Measurements from ENCODE around the gene SNCB.
A peak's percentile ranks its signal among the peaks of the same experiment; 100 is the strongest.
"Not testable (repeated sequence)": the region's sequence is repeated elsewhere in the genome, so short reads cannot be mapped to it uniquely, and the experiment has no call there.

Gene SNCB

DNA sequence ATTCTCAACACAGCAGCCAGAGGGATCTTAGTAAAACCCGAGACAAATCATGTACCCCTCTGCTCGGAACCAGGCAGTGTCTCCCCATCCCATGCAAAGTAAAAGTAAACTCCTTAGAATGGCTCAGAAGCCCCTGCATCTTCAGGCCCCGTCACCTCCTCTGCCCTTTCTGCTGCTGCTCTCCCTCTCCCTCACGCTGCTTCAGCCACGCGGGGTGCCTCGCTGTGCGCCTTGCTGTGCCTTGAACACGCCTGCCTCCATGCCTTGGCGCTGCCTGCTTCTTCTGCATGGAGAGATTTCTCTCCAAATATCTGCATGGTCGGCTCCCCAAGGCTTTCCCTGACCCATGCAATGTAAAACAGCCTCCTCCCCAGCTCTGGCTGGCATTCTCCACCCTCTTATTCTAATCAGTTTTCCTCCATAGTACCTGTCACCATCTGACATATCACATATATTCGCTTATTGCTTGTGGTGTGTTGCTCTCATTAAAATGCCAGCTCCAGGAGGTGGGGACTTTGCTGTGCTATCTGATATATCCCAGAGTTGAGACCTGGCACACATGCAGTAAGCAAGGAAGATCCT, 28.3 kb downstream of the SNCB start:
- no peak for FAIRE-seq
- no peak for DNase-seq (ENCODE audit: insufficient read length, low spot score)
- no peak for TF ChIP-seq POLR2A (IDR thresholded peaks at IDR 0.05; ENCODE audit: low read depth, low read length)

DNA sequence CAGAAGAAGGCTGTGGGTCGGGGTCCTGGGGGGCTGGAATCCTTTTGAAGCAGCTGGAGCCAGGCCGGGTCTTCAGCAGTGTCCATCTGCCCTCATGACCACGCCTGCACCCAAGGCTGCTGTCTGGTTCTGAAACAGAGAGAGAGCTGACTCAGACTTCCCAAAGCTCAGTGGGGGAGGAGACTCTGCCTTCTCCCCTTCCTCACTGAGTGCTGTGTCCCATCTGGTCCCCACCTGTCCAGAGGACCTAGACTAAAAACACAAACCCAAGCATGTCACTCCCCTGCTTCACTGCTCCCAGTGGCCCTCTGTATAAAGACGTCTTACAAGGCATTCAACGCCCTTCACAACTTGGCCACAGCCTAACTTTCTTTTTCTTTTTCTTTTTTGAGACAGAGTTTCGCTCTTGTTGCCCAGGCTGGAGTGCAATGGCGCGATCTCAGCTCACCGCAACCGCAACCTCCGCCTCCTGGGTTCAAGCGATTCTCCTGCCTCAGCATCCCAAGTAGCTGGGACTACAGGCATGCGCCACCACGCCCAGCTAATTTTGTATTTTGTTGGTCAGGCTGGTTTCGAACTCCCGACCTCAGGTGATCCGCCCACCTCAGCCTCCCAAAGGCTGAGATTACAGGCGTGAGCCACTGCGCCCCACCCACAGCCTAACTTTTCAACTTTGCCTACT, 30.4 kb downstream of the SNCB start:
- DNase-seq (ENCODE audit: insufficient read length, low spot score); FAIRE-seq: not testable (repeated sequence)

DNA sequence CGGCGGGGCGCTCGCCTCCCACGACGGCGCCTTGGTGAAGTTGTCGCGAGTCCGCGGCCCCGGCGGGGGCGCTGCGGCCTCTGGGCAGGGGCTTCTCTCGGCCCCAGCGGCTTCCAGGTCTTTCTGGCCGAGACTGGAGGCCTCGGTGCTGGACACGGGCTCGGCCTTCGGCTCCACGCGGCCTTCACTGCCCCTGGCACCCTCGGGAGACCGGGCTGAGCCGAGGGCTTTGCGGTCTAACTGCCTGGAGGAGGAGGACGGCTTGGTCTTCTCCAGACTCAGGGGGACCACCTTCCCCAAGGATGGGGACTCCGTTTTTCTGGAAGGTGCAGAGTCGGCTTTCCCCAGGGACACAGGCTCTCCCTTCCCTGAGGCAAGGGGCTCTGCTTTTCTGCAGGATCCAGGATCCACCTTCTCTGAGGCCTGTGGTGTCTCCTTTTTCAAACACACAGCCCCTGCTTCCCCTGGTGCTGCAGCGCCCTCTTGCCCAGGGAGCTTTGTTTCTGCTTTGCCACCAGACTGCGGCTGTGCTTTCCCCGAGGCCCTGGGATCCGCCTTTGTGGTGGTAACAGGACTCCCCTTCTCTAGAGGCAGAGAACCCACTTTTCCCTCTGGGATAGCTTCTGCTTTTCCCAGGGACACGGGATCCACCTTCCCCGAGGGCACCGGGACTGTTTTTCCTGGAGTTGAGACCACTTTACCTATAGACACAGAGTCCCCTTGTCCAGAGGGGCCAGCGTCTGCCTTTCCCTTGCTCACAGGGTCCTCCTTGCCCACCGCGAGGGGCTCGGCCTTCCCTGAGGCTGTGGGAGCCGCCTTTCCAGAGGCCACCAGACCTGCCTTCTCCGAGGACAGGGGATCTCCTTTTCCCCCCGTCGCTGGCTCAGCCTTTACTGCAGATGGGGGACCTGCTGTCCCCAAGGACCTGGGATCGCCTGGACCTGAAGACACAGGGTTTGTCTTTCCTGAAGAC, 32.6 kb downstream of the SNCB start:
- DNase-seq (ENCODE audit: insufficient read length, low spot score) (no peak), FAIRE-seq (no peak)

DNA sequence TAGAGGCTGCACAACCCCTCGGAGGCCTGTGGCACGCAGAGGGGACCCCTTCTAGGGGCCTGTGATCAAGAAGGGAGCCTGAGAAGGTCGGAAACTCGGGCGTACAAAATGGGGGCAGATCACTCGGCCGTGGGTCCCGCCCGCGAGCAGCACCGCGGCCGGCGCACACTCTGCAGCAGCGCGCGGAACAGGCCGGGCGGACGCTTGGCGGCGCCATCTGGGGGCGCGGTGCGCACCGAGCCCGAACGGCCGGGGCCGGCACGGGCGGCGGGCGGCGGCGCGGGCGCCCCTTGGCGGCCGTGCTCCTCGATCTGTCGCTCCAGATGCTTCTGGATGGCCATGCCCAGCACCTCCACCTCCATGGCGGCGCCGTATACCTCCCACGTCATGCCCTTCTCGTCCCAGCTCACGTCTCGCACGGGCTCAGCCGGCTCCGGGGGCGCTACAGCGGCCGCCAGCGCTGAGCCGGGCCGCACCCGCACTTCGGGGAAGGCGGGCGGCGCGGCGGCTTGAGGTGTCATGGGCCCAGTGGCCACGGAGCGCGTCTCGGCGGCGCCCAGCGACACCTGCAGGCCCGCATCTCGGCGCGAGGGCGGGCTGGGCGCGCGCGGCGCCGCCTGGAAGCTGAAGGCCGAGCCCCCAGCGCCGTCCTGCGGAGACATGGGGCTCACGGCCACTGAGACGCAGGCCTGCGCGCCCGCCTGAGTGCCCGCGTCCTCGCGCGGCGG, 33.5 kb downstream of the SNCB start:
- DNase-seq (ENCODE audit: insufficient read length, low spot score), result no peak
- no peak for TF ChIP-seq POLR2A (IDR thresholded peaks at IDR 0.05; ENCODE audit: low read depth, low read length)
- FAIRE-seq, result no peak

More for the DNA sequence above, 32.6 kb downstream of the SNCB start:
- no peak for TF ChIP-seq POLR2A (IDR thresholded peaks at IDR 0.05; ENCODE audit: low read depth, low read length)

DNA sequence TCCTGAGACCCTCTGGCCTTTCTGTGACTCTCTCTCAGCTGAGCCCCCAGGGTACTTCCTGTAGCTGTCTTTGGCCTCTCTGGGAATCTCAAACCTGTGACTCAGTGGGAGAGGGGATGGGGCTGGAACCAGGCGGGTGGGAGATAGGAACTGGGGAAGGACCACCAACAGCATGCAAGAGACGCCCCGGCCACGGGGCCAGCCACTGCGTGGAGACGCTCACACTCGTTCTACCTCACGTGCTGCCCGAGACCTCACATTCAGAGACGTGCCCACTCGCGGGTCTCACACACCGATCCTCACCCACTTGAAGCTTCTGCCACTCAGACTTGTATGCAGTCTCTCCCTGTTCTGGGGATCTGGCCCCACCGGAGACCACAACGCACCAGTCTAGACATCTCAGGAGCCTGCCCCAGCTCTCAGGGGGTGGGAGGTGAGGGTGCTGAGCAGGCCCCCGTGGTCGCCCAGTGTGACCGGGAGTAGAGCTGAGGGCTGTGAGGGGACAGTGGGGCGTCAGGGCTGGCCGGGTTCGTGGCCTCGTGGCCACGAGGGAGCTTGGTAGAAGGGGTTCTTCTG, 34.2 kb downstream of the SNCB start:
- TF ChIP-seq POLR2A (IDR thresholded peaks at IDR 0.05; ENCODE audit: low read depth, low read length), result no peak
- FAIRE-seq (no peak), DNase-seq (ENCODE audit: insufficient read length, low spot score) (no peak)

DNA sequence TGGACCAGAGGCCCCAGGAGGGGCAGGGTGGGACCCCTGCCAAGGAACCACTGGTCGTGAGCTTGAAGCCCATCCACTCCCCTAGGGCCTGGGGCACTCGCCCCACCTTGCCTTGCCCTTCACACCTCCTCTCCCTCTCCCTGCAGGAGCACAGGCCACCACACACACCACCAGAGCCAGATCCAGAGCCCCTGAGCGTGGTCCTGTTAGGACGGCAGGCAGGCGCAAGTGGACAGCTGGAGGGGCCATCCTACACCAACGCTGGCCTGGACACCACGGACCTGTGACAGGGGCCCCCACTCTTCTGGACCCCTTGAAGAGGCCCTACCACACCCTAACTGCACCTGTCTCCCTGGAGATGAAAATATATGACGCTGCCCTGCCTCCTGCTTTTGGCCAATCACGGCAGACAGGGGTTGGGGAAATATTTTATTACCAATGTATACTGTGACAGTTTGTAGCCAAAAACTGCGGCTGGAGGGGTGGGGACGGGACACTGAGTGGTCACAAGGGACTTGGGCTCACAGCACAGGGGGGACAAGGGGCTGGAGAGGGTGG, 34.9 kb downstream of the SNCB start:
- FAIRE-seq (no peak), DNase-seq (ENCODE audit: insufficient read length, low spot score) (no peak)
- TF ChIP-seq POLR2A (IDR thresholded peaks at IDR 0.05; ENCODE audit: low read depth, low read length), result no peak

DNA sequence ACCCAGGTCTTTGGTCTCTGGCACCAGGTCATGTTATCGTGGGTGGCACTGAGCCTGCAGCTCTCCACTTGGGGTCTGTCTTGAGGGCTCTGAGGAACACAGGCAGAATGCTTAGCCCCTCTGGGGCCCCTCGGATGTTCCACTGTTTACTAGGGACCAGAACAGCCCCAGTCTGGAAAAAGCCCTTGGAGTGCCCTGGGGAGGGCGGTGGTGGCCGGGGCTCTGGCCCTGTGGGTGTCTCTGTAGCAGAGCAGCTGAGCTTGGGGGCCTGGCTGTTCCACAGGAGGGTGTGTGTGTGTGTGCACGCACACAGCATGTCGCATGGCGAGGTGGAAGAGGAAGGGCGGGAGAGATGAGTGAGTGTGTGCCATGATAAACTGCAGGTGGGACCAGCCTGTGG, 35.8 kb downstream of the SNCB start:
- DNase-seq (ENCODE audit: insufficient read length, low spot score) (no peak), FAIRE-seq (no peak)
- TF ChIP-seq POLR2A (IDR thresholded peaks at IDR 0.05; ENCODE audit: low read depth, low read length), result no peak

DNA sequence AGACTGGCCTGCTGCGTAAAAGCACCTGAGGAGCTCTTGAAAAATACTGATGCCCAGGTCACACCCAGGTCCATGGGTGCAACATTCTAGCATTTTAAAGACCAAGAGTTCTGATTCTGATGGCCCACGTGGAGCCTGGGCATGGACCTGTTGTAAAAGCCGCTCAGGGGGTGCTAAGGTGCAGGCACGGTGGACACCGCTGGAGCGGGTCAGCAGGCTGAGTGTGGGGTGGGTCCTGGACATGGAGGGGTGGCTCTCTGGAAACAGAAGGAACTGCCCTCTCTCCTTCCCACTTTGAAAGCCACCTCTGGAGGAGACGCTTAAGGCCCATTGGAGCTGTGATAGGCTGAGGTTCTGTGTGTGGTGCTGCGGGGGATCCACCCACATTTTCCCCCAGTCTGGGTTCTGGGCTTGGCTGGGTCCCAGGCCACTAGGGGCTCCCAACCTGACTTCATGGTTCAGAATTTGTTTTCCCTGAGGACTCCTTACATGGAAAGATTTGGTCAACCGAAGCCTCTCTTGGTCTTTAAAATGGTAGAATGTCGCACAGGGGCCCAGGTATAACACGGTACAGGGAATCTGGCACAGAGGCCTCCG, 37.0 kb downstream of the SNCB start:
- TF ChIP-seq POLR2A (IDR thresholded peaks at IDR 0.05; ENCODE audit: low read depth, low read length), result no peak
- DNase-seq (ENCODE audit: insufficient read length, low spot score) (no peak), FAIRE-seq (no peak)

DNA sequence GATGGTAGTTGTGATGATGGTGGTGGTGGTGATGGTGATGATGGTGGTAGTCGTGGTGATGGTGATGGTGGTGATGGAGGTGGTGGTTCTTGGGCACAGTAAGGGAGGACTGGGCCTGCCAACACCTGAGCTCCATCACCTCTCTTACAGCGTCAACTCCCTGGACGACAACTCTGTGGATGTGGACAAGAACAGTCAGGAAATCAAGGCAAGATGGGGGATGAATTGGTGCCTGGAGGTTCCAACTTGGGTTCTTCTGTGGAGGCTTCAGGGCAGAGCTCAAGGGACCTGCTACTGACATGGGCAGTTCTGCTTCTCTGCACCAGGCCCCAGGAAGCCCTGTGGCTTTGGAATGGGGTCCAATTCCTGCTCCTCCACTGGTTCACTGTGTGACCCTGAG, 37.8 kb downstream of the SNCB start:
- FAIRE-seq (no peak), DNase-seq (ENCODE audit: insufficient read length, low spot score) (no peak)

DNA sequence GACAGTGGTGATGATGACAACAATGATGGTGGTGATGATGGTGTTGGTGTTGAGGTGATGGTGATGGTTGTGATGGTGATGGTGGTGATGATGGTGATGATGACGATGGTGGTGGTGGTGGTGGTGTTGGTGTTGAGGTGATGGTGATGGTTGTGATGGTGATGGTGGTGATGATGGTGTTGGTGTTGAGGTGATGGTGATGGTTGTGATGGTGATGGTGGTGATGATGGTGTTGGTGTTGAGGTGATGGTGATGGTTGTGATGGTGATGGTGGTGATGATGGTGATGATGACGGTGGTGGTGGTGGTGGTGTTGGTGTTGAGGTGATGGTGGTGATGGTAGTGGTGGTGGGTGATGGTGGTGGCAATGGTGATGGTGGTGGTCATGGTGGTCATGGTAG, 38.7 kb downstream of the SNCB start:
- peak; percentile 38 for FAIRE-seq

More for the DNA sequence above, 37.8 kb downstream of the SNCB start:
- TF ChIP-seq POLR2A (IDR thresholded peaks at IDR 0.05; ENCODE audit: low read depth, low read length), result no peak

DNA sequence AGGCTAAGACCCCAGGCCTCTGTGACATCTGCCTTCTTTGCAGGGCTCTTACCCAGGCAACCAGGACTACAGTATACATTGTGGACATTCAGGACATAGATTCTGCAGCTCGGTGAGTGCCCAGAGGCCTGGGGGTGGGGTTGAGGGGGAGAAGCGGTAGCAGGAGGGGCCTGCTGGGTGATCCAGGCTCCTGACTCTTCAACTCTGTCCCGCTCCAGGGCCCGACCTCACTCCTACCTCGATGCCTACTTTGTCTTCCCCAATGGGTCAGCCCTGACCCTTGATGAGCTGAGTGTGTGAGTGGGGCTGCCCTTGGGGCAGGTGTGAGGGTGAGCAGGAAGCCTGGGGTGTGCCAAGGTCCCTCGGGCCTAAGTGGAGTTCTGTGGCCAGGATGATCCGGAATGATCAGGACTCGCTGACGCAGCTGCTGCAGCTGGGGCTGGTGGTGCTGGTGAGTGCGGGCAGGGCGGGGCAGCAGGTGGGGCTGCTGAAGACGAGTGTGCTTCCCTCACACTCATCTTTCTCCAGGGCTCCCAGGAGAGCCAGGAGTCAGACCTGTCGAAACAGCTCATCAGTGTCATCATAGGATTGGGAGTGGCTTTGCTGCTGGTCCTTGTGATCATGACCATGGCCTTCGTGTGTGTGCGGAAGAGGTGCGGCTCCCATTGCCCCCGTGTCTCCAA, 40.2 kb downstream of the SNCB start:
- FAIRE-seq (no peak), DNase-seq (ENCODE audit: insufficient read length, low spot score) (no peak)
- TF ChIP-seq POLR2A (IDR thresholded peaks at IDR 0.05; ENCODE audit: low read depth, low read length), result no peak

More for the DNA sequence above, 38.7 kb downstream of the SNCB start:
- DNase-seq (ENCODE audit: insufficient read length, low spot score), result not testable (repeated sequence)

DNA sequence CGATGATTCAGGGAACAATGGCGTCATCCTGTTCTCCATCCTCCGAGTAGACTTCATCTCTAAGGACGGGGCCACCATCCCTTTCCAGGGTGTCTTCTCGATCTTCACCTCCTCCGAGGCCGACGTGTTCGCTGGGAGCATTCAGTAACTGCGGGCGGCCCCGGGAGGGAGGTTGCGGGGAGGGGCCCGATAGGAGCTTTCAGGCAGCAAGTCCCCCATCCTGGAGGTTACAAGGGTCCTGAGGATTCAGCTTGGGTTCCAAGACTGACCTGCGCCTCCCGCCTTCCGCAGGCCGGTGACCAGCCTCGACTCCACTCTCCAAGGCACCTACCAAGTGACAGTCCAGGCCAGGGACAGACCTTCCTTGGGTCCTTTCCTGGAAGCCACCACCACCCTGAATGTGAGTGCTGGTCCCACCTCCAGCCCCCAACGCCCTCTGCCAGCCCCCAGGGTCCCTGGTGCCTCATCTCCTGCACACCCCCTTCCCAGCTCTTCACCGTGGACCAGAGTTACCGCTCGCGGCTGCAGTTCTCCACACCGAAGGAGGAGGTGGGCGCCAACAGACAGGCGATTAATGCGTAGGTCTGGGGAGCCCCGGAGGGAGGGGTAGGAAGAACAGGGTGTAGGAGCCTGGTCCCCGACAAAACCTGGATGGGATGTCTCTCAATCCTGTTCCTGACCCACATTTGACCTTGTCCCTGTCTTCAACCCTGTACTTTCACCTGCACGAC, 41.1 kb downstream of the SNCB start:
- DNase-seq (ENCODE audit: insufficient read length, low spot score), result no peak
- TF ChIP-seq POLR2A (IDR thresholded peaks at IDR 0.05; ENCODE audit: low read depth, low read length), result no peak
- FAIRE-seq, result no peak
